Liver (tissue), 9 donors: ENCODE results near the gene KMT2A. TPM values are rescaled to one million over a fixed set of nuclear protein-coding genes. Genes with fewer than 3 reads are reported as not detected.
"Not testable (repeated sequence)": the region's sequence is repeated elsewhere in the genome, so short reads cannot be mapped to it uniquely, and the experiment has no call there.

Experiments
- DNase-seq: peaks from one replicate; pipeline ENCODE4 v3.0.0-alpha.2; 2017; ENCODE audit warnings: low spot score
- H3K27ac ChIP-seq, 2 donors: one replicate each; pipeline ENCODE4 v1.7.0; 2013; ENCODE audit warnings: inconsistent platforms in 2 of 2, low read length in 2 of 2, control low read depth in 1 of 2, low read depth in 1 of 2, mild to moderate bottlenecking in 1 of 2
- H3K27me3 ChIP-seq, 4 donors: one replicate each; pipeline versions ENCODE4 v1.6.1 to v1.7.0; 2013; ENCODE audit warnings: low read length in 3 of 4, inconsistent platforms in 1 of 4, mild to moderate bottlenecking in 1 of 4, moderate library complexity in 1 of 4; ENCODE audit not compliant: control insufficient read depth in 4 of 4, insufficient read depth in 4 of 4
- H3K36me3 ChIP-seq, 4 donors: one replicate each; pipeline versions ENCODE4 v1.6.1 to v1.7.0; 2013; ENCODE audit warnings: low read length in 3 of 4, mild to moderate bottlenecking in 3 of 4, low read depth in 1 of 4, moderate library complexity in 1 of 4; ENCODE audit not compliant: control insufficient read depth in 4 of 4, insufficient read depth in 3 of 4
- H3K4me1 ChIP-seq, 4 donors: one replicate each; pipeline versions ENCODE4 v1.6.1 to v1.7.0; 2013; ENCODE audit warnings: low read length in 3 of 4, mild to moderate bottlenecking in 3 of 4, moderate library complexity in 1 of 4; ENCODE audit not compliant: control insufficient read depth in 4 of 4, insufficient read depth in 4 of 4
- H3K4me3 ChIP-seq, 3 donors: one replicate each; pipeline versions ENCODE4 v1.6.1 to v1.7.0; 2013; ENCODE audit warnings: low read length in 3 of 3, control low read depth in 1 of 3, low read depth in 1 of 3, mild to moderate bottlenecking in 1 of 3
- H3K9ac ChIP-seq, 2 donors: one replicate each; pipeline ENCODE4 v1.7.0; 2013; ENCODE audit warnings: low read length in 2 of 2, mild to moderate bottlenecking in 2 of 2, moderate library complexity in 2 of 2, control low read depth in 1 of 2, low read depth in 1 of 2
- H3K9me3 ChIP-seq, 4 donors: one replicate each; pipeline versions ENCODE4 v1.6.1 to v1.7.0; 2013; ENCODE audit warnings: low read length in 3 of 4; ENCODE audit not compliant: control insufficient read depth in 4 of 4
- ATF3 ChIP-seq: IDR thresholded peaks from 2 replicates; pipeline ENCODE4 v1.6.1; 2016; ENCODE audit warnings: antibody characterized with exemption
- CTCF ChIP-seq: fragments of 150-350 bp; IDR thresholded peaks from 2 replicates; pipeline ENCODE4 v1.5.1; 2017; ENCODE audit warnings: improper control_type of control experiment, low read depth, low read length; ENCODE audit not compliant: missing input control
- EGR1 ChIP-seq, 2 donors: IDR thresholded peaks; 2 replicates each; pipeline ENCODE4 v1.6.1; 2016 to 2018; ENCODE audit warnings: antibody characterized with exemption in 2 of 2, low read depth in 2 of 2
- FOXA1 ChIP-seq: IDR thresholded peaks from 2 replicates; pipeline ENCODE4 v1.6.1; 2016; ENCODE audit warnings: antibody characterized with exemption
- FOXA2 ChIP-seq: IDR thresholded peaks from 2 replicates; pipeline ENCODE4 v1.6.1; 2016; ENCODE audit warnings: antibody characterized with exemption
- HNF4A ChIP-seq, 2 donors: conservative IDR thresholded peaks; 2 replicates each; pipeline ENCODE4 v1.6.1; 2016; ENCODE audit warnings: antibody characterized with exemption in 2 of 2, mild to moderate bottlenecking in 2 of 2
- HNF4G ChIP-seq: IDR thresholded peaks from 2 replicates; pipeline ENCODE4 v1.6.1; 2016; ENCODE audit warnings: antibody characterized with exemption
- NR2F2 ChIP-seq: IDR thresholded peaks from 2 replicates; pipeline ENCODE4 v1.6.1; 2016; ENCODE audit warnings: antibody characterized with exemption
- SP1 ChIP-seq: IDR thresholded peaks from 2 replicates; pipeline ENCODE4 v1.6.1; 2018; ENCODE audit warnings: antibody characterized with exemption, mild to moderate bottlenecking
- YY1 ChIP-seq: IDR thresholded peaks from 2 replicates; pipeline ENCODE4 v1.6.1; 2016; ENCODE audit warnings: antibody characterized with exemption, mild to moderate bottlenecking
- ZBTB33 ChIP-seq: IDR thresholded peaks from 2 replicates; pipeline ENCODE4 v1.6.1; 2016; ENCODE audit warnings: antibody characterized with exemption
- WGBS: extraction: QIAGEN DNeasy Blood & Tissue Kit; methylation state at CpG from one replicate; pipeline ENCODE4 v1.1.7; 2013; 5-methylcytosine and 5-hydroxymethylcytosine counted together
- polyA plus RNA-seq, 2 donors: library from polyadenylated mRNA; stranded (reverse) in 1 of 2; unstranded in 1 of 2; fragments of 200-250 nt in 1 of 2; fragments of >200 nt in 1 of 2; fragmentation: Nextera tagmentation in 1 of 2; extraction: Ambion mirVana in 1 of 2; gene quantifications; one replicate each; pipeline versions ENCODE4 v1.2.1 to v1.2.3, GENCODE V29; 2013 to 2015
- total RNA-seq, 2 donors: library from RNA; depleted of rRNA; stranded (reverse); fragments of >200 nt; gene quantifications; one replicate each; pipeline ENCODE4 v1.2.3, GENCODE V29; 2014
- donor health status: healthy.
- donor health status: healthy.
- donor health status: healthy.
- donor health status: healthy.
- donor health status: healthy.

KMT2A gene
- total and polyA plus RNA-seq, 4 donors, result 4.3 to 27.9 (median 12.9) TPM

- Histone ChIP-seq H3K9ac (no peak overlapping the region), H3K27me3 (no peaks in the 10 kb centered on the region), H3K4me1 (no peaks in the 10 kb centered on the region), H3K4me3 (no peak overlapping the region), H3K36me3 (peaks cover 0 to 3% (median 2%) of the 10 kb centered on the region in 4 donors), H3K27ac (no peak overlapping the region), H3K9me3 (no peaks in the 10 kb centered on the region)
- no peak for DNase-seq
- TF ChIP-seq FOXA1 (no peak), HNF4G (no peak), ZBTB33 (no peak), EGR1 (IDR thresholded peaks at IDR 0.05; ENCODE audit: low read depth in 2 of 2) (no peak), HNF4A (conservative IDR thresholded peaks at IDR 0.05) (no peak)
- 80% methylated on average over 8 of the region's 8 CpGs for WGBS
These were observed 21.1 kb upstream of the KMT2A start for GRCh38 chr11:118415062-118415738.

GRCh38 chr11:118415739-118416068, 20.6 kb upstream of the KMT2A start:
- no peak for DNase-seq
- Histone ChIP-seq H3K27me3 (no peaks in the 10 kb centered on the region), H3K36me3 (peaks cover 0 to 2% (median 1%) of the 10 kb centered on the region in 4 donors), H3K9ac (no peak overlapping the region), H3K9me3 (no peaks in the 10 kb centered on the region), H3K4me3 (no peak overlapping the region), H3K4me1 (no peaks in the 10 kb centered on the region), H3K27ac (no peak overlapping the region)
- TF ChIP-seq FOXA2 (no peak), EGR1 (IDR thresholded peaks at IDR 0.05; ENCODE audit: low read depth in 2 of 2) (no peak), ATF3 (no peak), NR2F2 (no peak), SP1 (no peak), CTCF (no peak), HNF4G (no peak), FOXA1 (no peak), YY1 (no peak), HNF4A (conservative IDR thresholded peaks at IDR 0.05) (no peak)

DNA sequence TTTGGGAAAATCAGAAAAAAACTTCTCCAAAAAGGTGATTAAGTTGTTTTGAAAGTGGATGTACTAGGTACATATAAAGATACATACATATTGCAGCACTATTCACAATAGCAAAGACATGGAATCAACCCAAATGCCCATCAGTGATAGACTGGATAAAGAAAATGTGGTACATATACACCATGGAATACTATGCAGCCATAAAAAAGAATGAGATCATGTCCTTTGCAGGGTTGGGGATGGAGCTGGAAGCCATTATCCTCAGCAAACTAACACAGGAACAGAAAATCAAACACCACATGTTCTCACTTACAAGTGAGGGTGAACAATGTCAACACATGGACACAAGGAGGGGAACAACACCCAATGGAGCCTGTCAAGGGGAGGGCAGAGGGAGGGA, 19.4 kb upstream of the KMT2A start:
- not testable (repeated sequence) for DNase-seq, H3K9ac ChIP-seq, H3K27ac ChIP-seq, H3K27me3 ChIP-seq, H3K4me3 ChIP-seq, H3K4me1 ChIP-seq, H3K36me3 ChIP-seq, H3K9me3 ChIP-seq
